ENCODE measurements around the gene ADARB2. TPM values are rescaled to one million over a fixed set of nuclear protein-coding genes. Genes with fewer than 3 reads are reported as not detected.
"Not testable (repeated sequence)": the region's sequence is repeated elsewhere in the genome, so short reads cannot be mapped to it uniquely, and the experiment has no call there.

Gene ADARB2
- polyA plus RNA-seq, 3 donors, result not detected

DNA sequence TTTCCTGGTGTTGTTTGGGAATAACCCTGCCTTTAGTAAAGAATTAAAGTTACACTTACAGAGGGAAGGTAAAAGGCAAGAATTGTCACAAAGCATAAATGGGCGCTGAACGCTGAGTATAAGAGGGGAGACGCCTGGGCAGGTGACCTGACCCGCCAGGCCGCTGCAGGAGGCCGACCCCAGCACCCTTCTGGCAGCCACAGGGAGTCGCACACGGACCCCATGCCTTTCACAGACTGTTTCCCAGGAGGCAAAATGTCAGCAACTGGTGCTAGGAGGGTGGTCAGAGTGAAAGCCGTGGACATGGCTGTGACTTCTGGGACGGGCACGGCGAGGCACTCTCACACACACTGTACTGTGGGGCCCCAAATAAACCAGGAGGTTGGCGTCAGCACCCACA lies 392.9 kb downstream of the ADARB2 start:
- Histone ChIP-seq H3K27ac (ENCODE audit: low read depth in 1 of 2, low read length in 2 of 2) (no peak overlapping the region), H4K20me1 (ENCODE audit: insufficient read depth, low read length) (no peaks in the 10 kb centered on the region), H3K9ac (ENCODE audit: insufficient read depth, low read length, poor library complexity, severe bottlenecking) (no peak overlapping the region), H3K79me2 (ENCODE audit: insufficient read depth, low read length) (no peaks in the 10 kb centered on the region), H3K36me3 (replicated peaks in 1 of 2; ENCODE audit: control insufficient read depth in 1 of 2, insufficient read depth in 2 of 2, low read length in 2 of 2) (no peaks in the 10 kb centered on the region), H3K9me3 (replicated peaks in 1 of 2; ENCODE audit: control insufficient read depth in 1 of 2, insufficient read depth in 1 of 2, low read length in 2 of 2) (peaks cover 4 to 15% of the 10 kb centered on the region in 2 donors), H3K4me3 (replicated peaks in 1 of 3; ENCODE audit: low read depth in 2 of 3, low read length in 3 of 3) (no peak overlapping the region), H3K4me2 (replicated peaks; ENCODE audit: extremely low read depth, low read length, poor library complexity, severe bottlenecking) (no peak overlapping the region), H3K4me1 (ENCODE audit: control insufficient read depth in 1 of 2, insufficient read depth in 2 of 2, low read length in 2 of 2) (no peaks in the 10 kb centered on the region), H3K27me3 (ENCODE audit: control insufficient read depth in 2 of 2, insufficient read depth in 2 of 2, low read length in 2 of 2) (no peaks in the 10 kb centered on the region), H2AFZ (ENCODE audit: insufficient read depth, low read depth, low read length, poor library complexity, severe bottlenecking) (no peak overlapping the region)
- intact Hi-C loops (cut with micrococcal nuclease), result no loop called here
- 95% methylated on average over 13 of the region's 13 CpGs for WGBS (ENCODE audit: insufficient coverage)
- Mint-ChIP-seq H3K27ac (no peak overlapping the region), H3K27me3 (ENCODE audit: low read depth in 3 of 3) (peaks cover 0 to 2% (median 2%) of the 10 kb centered on the region in 3 donors), H3K4me3 (no peak overlapping the region), H3K4me1 (no peaks in the 10 kb centered on the region), H3K36me3 (no peaks in the 10 kb centered on the region), H3K9me3 (peaks cover 0 to 10% (median 5%) of the 10 kb centered on the region in 7 donors)
- no peak for DNase-seq
- TF ChIP-seq, protein P1, sequence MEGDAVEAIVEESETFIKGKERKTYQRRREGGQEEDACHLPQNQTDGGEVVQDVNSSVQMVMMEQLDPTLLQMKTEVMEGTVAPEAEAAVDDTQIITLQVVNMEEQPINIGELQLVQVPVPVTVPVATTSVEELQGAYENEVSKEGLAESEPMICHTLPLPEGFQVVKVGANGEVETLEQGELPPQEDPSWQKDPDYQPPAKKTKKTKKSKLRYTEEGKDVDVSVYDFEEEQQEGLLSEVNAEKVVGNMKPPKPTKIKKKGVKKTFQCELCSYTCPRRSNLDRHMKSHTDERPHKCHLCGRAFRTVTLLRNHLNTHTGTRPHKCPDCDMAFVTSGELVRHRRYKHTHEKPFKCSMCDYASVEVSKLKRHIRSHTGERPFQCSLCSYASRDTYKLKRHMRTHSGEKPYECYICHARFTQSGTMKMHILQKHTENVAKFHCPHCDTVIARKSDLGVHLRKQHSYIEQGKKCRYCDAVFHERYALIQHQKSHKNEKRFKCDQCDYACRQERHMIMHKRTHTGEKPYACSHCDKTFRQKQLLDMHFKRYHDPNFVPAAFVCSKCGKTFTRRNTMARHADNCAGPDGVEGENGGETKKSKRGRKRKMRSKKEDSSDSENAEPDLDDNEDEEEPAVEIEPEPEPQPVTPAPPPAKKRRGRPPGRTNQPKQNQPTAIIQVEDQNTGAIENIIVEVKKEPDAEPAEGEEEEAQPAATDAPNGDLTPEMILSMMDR (IDR thresholded peaks at IDR 0.05), result no peak

DNA sequence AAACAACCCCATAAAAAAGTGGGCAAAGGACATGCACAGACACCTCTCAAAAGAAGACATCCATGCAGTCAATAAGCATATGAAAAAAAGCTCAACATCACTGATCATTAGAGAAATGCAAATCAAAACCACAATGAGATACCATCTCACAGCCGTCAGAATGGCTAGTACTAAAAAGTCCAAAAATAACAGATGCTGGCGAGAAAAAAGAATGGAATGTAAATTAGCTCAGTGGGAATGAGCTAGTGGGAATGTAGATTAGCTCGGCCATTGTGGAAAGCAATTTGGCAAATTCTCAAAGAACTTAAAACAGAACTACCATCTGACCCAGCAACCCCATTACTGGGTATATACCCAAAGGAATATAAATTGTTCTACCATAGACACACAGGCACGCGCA lies 394.1 kb downstream of the ADARB2 start:
- H3K27me3 Mint-ChIP-seq (ENCODE audit: low read depth in 3 of 3), result peaks cover 0 to 2% (median 2%) of the 10 kb centered on the region in 3 donors
- H3K9me3 Mint-ChIP-seq, result peaks cover 4 to 13% (median 9%) of the 10 kb centered on the region in 7 donors
- WGBS (ENCODE audit: insufficient coverage), result no CpG with 5 or more reads among the region's 5 CpGs
- Histone ChIP-seq H3K36me3 (replicated peaks in 1 of 2; ENCODE audit: control insufficient read depth in 1 of 2, insufficient read depth in 2 of 2, low read length in 2 of 2) (no peaks in the 10 kb centered on the region), H3K27ac (ENCODE audit: low read depth in 1 of 2, low read length in 2 of 2) (no peak overlapping the region), H3K79me2 (ENCODE audit: insufficient read depth, low read length) (no peaks in the 10 kb centered on the region), H4K20me1 (ENCODE audit: insufficient read depth, low read length) (no peaks in the 10 kb centered on the region), H3K9ac (ENCODE audit: insufficient read depth, low read length, poor library complexity, severe bottlenecking) (no peak overlapping the region), H3K9me3 (replicated peaks in 1 of 2; ENCODE audit: control insufficient read depth in 1 of 2, insufficient read depth in 1 of 2, low read length in 2 of 2) (peaks cover 5 to 21% of the 10 kb centered on the region in 2 donors), H3K4me3 (replicated peaks in 1 of 3; ENCODE audit: low read depth in 2 of 3, low read length in 3 of 3) (no peak overlapping the region), H2AFZ (ENCODE audit: insufficient read depth, low read depth, low read length, poor library complexity, severe bottlenecking) (no peak overlapping the region), H3K27me3 (ENCODE audit: control insufficient read depth in 2 of 2, insufficient read depth in 2 of 2, low read length in 2 of 2) (no peaks in the 10 kb centered on the region), H3K4me1 (ENCODE audit: control insufficient read depth in 1 of 2, insufficient read depth in 2 of 2, low read length in 2 of 2) (no peaks in the 10 kb centered on the region), H3K4me2 (replicated peaks; ENCODE audit: extremely low read depth, low read length, poor library complexity, severe bottlenecking) (no peak overlapping the region)
- no peak overlapping the region for H3K27ac Mint-ChIP-seq
- intact Hi-C loops (cut with micrococcal nuclease), result no loop called here
- no peaks in the 10 kb centered on the region for H3K36me3 Mint-ChIP-seq
- no peak overlapping the region for H3K4me3 Mint-ChIP-seq
- TF ChIP-seq, protein P1 (IDR thresholded peaks at IDR 0.05), result no peak
- H3K4me1 Mint-ChIP-seq, result no peaks in the 10 kb centered on the region
- no peak for DNase-seq

DNA sequence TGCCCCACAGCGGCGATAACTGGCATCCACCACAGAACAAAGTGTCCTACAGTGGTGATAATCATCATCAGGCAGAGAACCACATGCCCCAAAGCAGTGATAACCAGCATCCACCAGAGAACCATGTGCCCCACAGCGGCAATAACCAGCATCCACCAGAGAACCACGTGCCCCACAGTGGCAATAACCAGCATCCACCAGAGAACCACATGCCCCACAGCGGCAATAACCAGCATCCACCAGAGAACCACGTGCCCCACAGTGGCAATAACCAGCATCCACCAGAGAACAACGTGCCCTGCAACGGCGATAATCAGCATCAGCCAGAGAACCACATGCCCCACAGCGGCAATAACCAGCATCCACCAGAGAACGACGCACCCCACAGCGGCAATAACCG lies 396.3 kb downstream of the ADARB2 start:
- H3K27me3 ChIP-seq (ENCODE audit: control insufficient read depth in 2 of 2, insufficient read depth in 2 of 2, low read length in 2 of 2); H3K4me3 Mint-ChIP-seq; H3K79me2 ChIP-seq (ENCODE audit: insufficient read depth, low read length); H3K36me3 Mint-ChIP-seq; intact Hi-C loops (cut with micrococcal nuclease); H4K20me1 ChIP-seq (ENCODE audit: insufficient read depth, low read length); H3K4me1 Mint-ChIP-seq; H3K4me1 ChIP-seq (ENCODE audit: control insufficient read depth in 1 of 2, insufficient read depth in 2 of 2, low read length in 2 of 2); H3K27me3 Mint-ChIP-seq (ENCODE audit: low read depth in 3 of 3); H3K27ac Mint-ChIP-seq; H3K4me3 ChIP-seq (replicated peaks in 1 of 3; ENCODE audit: low read depth in 2 of 3, low read length in 3 of 3); H3K36me3 ChIP-seq (replicated peaks in 1 of 2; ENCODE audit: control insufficient read depth in 1 of 2, insufficient read depth in 2 of 2, low read length in 2 of 2); H3K27ac ChIP-seq (ENCODE audit: low read depth in 1 of 2, low read length in 2 of 2); DNase-seq; H3K4me2 ChIP-seq (replicated peaks; ENCODE audit: extremely low read depth, low read length, poor library complexity, severe bottlenecking); H3K9ac ChIP-seq (ENCODE audit: insufficient read depth, low read length, poor library complexity, severe bottlenecking); H2AFZ ChIP-seq (ENCODE audit: insufficient read depth, low read depth, low read length, poor library complexity, severe bottlenecking): not testable (repeated sequence)
- H3K9me3 ChIP-seq (replicated peaks in 1 of 2; ENCODE audit: control insufficient read depth in 1 of 2, insufficient read depth in 1 of 2, low read length in 2 of 2), result peaks cover 5 to 21% of the 10 kb centered on the region in 2 donors
- H3K9me3 Mint-ChIP-seq, result peaks cover 4 to 13% (median 9%) of the 10 kb centered on the region in 7 donors
- WGBS (ENCODE audit: insufficient coverage), result 95% methylated on average over 12 of the region's 14 CpGs
